Measurements from ENCODE around the gene UPK3A.

DNA sequence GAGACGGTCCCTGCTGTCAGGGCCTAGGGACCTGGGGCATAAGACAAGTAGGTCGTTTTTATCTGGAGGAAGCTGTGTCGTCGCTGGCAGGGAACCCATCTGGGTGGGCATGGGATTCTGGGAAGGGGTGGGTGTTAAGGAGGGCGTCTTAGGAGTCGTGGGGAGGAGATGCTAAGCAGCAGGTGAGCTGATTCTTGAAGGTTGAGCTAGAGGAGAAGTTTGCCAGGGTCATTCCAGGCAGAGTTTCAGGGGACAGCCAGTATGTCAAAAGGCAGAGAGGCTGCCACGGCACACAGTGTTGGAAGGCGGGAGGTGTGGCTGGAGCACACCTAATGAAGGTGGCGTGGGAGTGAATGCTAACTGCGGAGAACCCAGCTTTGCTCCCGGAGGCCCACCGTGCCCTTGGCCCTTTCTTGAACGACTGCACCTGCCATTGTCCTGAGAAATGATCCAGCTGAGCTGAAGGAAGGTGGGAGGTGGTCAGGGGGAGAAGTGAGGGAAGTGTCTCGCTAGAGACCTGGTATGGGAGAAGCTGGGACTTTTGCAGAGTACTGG lies 26.3 kb downstream of the UPK3A start:
- TF ChIP-seq, protein P1, sequence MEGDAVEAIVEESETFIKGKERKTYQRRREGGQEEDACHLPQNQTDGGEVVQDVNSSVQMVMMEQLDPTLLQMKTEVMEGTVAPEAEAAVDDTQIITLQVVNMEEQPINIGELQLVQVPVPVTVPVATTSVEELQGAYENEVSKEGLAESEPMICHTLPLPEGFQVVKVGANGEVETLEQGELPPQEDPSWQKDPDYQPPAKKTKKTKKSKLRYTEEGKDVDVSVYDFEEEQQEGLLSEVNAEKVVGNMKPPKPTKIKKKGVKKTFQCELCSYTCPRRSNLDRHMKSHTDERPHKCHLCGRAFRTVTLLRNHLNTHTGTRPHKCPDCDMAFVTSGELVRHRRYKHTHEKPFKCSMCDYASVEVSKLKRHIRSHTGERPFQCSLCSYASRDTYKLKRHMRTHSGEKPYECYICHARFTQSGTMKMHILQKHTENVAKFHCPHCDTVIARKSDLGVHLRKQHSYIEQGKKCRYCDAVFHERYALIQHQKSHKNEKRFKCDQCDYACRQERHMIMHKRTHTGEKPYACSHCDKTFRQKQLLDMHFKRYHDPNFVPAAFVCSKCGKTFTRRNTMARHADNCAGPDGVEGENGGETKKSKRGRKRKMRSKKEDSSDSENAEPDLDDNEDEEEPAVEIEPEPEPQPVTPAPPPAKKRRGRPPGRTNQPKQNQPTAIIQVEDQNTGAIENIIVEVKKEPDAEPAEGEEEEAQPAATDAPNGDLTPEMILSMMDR (IDR thresholded peaks at IDR 0.05; ENCODE audit: insufficient read depth, low read depth, low read length), result no peak
- TF ChIP-seq EZH2 (IDR thresholded peaks at IDR 0.05; ENCODE audit: insufficient read depth, low read length), result no peak
